ENCODE data around the gene PITHD1.
"Not testable (repeated sequence)": the region's sequence is repeated elsewhere in the genome, so short reads cannot be mapped to it uniquely, and the experiment has no call there.

The PITHD1 gene

GRCh38 chr1:23799255-23799569 lies 21.0 kb downstream of the PITHD1 start:
- no peak for DNase-seq (ENCODE audit: low read depth)

DNA sequence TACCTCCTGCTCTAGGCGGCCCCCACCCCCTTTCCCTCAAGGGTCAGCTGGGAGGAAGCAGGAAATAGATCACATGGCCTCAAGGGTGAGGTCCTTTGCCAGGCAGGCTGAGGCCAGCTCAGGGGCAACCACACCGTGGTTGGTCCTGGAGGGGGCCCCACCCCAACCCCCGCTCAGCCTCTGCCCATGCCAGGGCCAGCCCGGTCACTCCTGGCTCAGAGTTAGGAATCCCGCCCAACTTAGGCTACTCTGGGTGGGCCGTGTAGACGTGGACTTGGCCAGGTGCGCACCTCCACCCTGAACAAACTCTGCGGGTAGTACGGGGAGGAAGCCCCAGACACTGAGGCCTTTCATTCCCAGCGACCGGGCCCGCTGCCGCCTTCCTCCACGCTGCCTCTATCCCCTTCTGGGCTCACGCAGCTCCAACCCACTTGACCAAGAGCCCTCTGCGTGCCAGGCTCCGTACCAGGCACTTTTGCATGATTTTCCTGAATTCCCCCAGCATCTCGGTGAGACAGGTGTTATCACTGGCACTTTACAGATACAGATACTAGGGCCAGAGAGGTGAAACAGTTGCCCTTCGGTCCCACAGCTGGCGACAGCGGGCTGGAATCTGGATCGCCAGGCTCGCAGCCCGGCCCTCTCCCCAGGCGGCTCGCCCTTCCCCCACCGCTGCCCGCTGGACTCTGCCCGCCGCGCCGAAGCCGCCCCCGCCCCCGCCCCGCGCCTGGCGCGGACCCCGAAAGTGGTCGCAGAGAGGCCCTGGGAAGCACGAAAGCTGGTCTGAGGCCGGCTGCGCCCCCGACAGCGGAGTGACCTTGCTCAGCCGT lies 21.6 kb downstream of the PITHD1 start:
- DNase-seq (ENCODE audit: low read depth) = no peak

DNA sequence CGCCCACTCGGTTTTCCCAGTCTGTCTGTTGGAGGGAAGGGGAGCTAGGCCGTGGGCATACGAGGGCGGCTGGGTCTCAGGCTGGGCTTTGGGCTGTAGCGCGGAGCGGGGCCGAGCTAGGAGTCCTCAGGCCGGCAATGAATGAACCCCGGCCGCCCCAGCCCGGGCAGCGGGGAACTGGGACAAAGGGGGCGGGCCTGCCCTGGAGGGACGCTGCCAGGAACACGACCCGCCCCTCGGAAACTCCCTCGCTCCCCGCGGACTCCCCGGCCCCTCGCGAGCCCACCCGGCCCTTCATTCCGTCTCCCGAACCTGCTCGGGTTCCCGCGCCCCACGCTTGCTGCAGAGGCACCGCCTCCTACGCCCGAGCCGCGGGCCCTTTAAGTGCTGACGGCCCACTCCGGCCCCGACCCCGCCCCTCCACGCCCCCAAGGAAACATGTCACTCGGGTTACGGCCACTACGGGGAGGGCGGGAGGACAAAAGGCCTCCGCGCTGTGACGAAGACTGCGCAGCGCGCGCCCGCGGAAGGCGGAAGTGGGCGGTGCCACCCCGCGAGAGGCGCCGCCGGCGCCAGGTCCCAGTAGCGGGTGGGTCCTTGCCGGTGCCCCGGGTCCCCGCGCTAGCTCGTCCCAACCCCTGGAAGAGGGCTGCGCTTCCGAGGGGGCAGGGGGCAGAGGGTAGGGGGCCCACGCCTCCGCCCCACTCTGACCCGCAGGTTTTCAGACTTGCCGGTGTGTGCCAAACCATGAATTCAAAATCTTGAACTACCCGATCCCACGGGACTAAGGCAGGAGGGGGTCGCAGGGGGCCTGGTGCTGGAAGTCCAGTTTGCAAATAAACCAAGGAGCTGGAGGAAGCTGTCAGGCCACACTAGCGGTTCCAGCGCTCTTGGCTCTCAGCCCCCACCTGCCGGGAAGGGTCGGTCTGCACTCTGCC lies 22.5 kb downstream of the PITHD1 start, which contains the start of gene GALE:
GALE (minus strand) TSS at position 355 of the 938 bp plus-strand sequence. CDS start 1,747 bp downstream, outside the sequence.
- DNase-seq (ENCODE audit: low read depth) = peak; percentile 97

DNA sequence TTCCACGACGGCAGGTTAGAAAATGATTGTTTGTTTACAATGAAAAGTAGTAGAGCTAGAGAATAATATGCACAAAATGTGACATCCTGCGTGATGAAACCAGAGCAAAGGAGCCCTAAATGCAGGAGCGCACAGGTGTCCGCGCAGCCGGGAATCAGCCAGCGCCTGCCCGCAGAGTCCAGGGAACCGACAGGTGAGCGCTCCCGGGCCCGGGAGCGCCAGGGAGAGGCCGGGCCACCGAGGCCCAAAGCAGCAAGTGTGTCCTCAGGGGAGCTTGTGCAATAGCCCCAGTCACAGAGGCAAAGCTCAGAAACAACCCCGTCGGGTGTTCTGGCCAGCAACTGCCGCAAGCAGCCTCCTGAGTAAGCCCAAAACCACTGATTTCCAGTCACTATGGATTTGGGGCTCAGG lies 23.1 kb downstream of the PITHD1 start:
- no peak for DNase-seq (ENCODE audit: low read depth)

- DNase-seq (ENCODE audit: low read depth) = no peak
Measured at GRCh38 chr1:23801876-23802275, 23.7 kb downstream of the PITHD1 start.

GRCh38 chr1:23802809-23803342 lies 24.7 kb downstream of the PITHD1 start:
- DNase-seq (ENCODE audit: low read depth) = not testable (repeated sequence)

GRCh38 chr1:23803674-23804073 lies 25.5 kb downstream of the PITHD1 start:
- no peak for DNase-seq (ENCODE audit: low read depth)

GRCh38 chr1:23804183-23804835 lies 26.1 kb downstream of the PITHD1 start:
- DNase-seq (ENCODE audit: low read depth) = no peak

- no peak for DNase-seq (ENCODE audit: low read depth)
Measured at GRCh38 chr1:23805025-23805424, 26.8 kb downstream of the PITHD1 start.

DNA sequence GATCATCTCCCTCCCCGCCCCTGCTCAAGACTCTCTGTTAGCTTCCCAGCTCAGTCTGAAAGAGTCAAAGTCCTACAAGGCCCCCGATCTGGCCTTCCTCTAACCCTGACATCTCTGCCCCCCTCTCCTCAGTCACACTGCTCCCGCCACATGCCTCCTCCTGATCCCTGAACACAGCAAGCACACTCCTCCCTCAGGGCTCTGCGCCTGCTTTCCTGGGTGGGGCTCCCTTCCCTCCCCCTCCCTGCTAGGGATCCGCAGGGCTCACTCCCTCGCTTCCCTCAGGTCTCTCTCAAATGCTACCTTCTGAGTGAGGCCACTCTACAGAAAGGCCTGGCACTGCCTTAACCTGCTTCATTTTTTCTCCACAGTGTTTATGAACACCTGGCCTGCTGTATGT lies 28.1 kb downstream of the PITHD1 start:
- no peak for DNase-seq (ENCODE audit: low read depth)

DNA sequence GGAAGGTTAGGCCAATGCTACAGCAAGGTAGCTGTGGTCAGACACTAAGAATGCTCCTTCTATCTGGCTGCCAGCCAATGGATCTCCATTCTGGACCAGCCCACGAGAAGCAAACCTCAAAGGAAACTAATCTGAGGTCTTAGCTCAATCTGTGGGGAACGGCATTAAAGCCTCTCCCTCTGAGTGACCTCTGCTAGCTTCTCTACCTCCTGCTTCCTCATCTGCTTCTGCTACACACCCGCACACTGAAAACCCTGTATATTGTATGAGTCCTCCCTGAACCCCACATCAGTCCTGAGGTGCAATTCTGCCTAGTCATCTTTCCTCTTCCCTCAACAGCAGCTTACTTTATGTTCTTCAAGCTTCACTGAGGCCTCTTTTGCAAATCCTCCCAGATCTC lies 29.2 kb downstream of the PITHD1 start:
- DNase-seq (ENCODE audit: low read depth) = no peak

GRCh38 chr1:23809751-23810171 lies 31.5 kb downstream of the PITHD1 start:
- DNase-seq (ENCODE audit: low read depth) = peak; percentile 67

DNA sequence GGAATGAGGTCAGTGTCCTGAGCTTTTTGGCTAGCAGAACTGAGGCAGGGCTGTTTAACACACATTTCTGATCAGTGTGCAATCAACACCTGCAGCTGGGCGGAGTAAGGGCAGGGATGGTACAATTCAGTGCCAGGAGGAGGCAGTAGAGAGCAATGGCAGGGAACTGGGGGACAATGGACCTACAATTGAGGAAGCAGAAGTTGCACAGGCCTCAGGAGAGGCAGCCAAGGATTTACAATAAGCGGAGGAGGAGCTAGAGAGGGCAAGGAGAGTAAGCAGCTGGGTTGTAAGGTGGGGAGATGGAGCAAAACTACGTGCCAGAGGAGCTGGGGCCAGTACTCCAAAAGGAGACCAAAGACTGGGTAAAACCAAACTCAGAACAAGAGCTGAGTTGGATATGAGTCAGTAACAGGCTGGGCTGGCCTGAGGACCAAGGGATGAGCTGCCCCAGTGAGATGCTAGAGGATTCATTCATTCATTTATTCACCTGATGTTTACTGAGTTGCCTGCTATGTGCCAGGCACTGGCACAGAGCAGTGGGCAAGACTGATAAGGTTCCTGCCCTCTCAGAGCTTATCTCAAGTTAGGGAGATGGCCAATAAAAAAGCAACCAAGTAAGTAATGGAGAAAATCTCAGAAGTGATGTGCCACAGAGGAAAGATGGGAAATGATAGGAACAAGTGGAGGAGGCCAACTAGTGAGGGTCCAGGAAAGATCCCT lies 32.8 kb downstream of the PITHD1 start:
- DNase-seq (ENCODE audit: low read depth) = no peak

GRCh38 chr1:23814016-23814415 lies 35.8 kb downstream of the PITHD1 start:
- DNase-seq (ENCODE audit: low read depth) = no peak

DNA sequence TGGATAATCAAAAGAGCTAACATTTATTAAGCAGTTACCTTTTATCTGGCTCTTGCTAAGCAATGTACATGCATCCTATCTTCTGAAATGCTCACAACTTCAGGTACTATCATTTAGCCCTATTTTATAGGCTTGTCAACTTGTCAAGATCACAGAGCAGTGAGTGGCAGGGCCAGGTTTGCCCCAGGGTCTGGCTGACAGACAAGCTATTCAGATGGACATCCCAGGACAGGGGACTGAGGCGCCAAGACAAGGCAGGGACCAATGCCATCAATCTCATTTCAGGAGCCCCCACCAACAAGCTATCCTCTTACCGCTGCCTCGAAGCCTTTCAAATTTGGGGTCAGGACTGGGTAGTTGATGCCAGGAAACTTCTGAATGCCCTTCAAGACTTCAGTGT lies 38.1 kb downstream of the PITHD1 start:
- no peak for DNase-seq (ENCODE audit: low read depth)

GRCh38 chr1:23816906-23817305 lies 38.7 kb downstream of the PITHD1 start:
- no peak for DNase-seq (ENCODE audit: low read depth)

- no peak for DNase-seq (ENCODE audit: low read depth)
Measured at GRCh38 chr1:23817633-23818032, 39.4 kb downstream of the PITHD1 start.

DNA sequence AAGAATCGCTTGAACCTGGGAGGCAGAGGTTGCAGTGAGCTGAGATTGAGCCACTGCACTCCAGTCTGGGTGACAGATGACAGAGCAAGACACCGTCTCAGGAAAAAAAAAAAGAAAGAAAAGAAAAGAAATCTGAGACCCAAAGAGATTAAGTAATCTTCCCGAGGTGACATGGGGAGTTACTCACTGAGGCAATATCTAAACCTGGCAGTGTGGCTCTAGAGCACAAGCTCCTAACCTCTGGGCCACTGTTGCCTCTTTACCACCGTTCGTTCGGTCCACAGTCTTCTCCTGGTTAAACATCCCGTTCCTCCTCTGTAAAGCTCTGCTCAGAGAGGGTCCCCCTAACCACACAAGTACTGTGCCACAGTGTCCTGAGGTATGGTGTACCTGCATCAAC lies 45.5 kb downstream of the PITHD1 start:
- no peak for DNase-seq (ENCODE audit: low read depth)

- DNase-seq (ENCODE audit: low read depth) = no peak
Measured at GRCh38 chr1:23824711-23825075, 46.5 kb downstream of the PITHD1 start.

- DNase-seq (ENCODE audit: low read depth) = peak; percentile 76
Measured at GRCh38 chr1:23825076-23825761, 47.0 kb downstream of the PITHD1 start, which contains the start of gene HMGCL. Gene HMGCL, minus strand, starts transcription at chr1:23825429. Its CDS starts 14 bp downstream, at chr1:23825415.

Data from stimulated activated CD8-positive, alpha-beta memory T cell treated with anti-CD3 and anti-CD28 coated beads, Interleukin-15, amount 100 ng/mL, for 1 hour (primary cell).